WTC11 (cell line): Measurements from ENCODE around the gene EP300. TPM values are rescaled to one million over a fixed set of nuclear protein-coding genes. Genes with fewer than 3 reads are reported as not detected.

Source experiments
- ATAC-seq: fragments of 200-7000 bp; cut with Tn5 transposase; 2 replicates; pipeline ENCODE4 v1.10.0; 2021; ENCODE audit warnings: mild to moderate bottlenecking, moderate library complexity
- CTCF ChIA-PET: fragments of 300-600 bp; sonication (Branson Sonifier 250); formaldehyde crosslinking; loops from one replicate; lab custom pipeline; 2021; ENCODE audit warnings: antibody characterized with exemption; lab: Charles Lee
- POLR2A ChIA-PET: fragments of 350-600 bp; sonication (Branson Sonifier 250); formaldehyde crosslinking; loops from one replicate; lab custom pipeline; 2021; ENCODE audit warnings: antibody characterized with exemption; lab: Charles Lee
- DNase-seq: peaks from one replicate; pipeline ENCODE4 v3.0.0; 2021; ENCODE audit warnings: low spot score
- H3K27ac Mint-ChIP-seq: 2 replicates; pipeline ENCODE4 v1.8.0; 2021; ENCODE audit warnings: mixed read lengths
- H3K27me3 Mint-ChIP-seq: 2 replicates; pipeline ENCODE4 v1.8.0; 2021; ENCODE audit warnings: low read depth, mild to moderate bottlenecking, moderate library complexity, mixed read lengths
- H3K36me3 Mint-ChIP-seq: 2 replicates; pipeline ENCODE4 v1.8.0; 2021; ENCODE audit warnings: mixed read lengths
- H3K4me1 Mint-ChIP-seq: 2 replicates; pipeline ENCODE4 v1.8.0; 2022; ENCODE audit warnings: mixed read lengths
- H3K4me3 Mint-ChIP-seq: 2 replicates; pipeline ENCODE4 v1.8.0; 2021; ENCODE audit warnings: mild to moderate bottlenecking, moderate library complexity, mixed read lengths
- H3K9me3 Mint-ChIP-seq: 2 replicates; pipeline ENCODE4 v1.8.0; 2021; ENCODE audit warnings: mixed read lengths
- ESRRA ChIP-seq: sonication (generic); formaldehyde crosslinking; IDR thresholded peaks from 2 replicates; pipeline ENCODE4 v1.8.1; 2022; ENCODE audit warnings: mild to moderate bottlenecking, missing genetic modification reagents, borderline replicate concordance
- ETV6 ChIP-seq: sonication (generic); formaldehyde crosslinking; IDR thresholded peaks from 2 replicates; pipeline ENCODE4 v1.8.1; 2022; ENCODE audit warnings: mild to moderate bottlenecking, missing genetic modification reagents
- FOXK1 ChIP-seq: sonication (generic); formaldehyde crosslinking; IDR thresholded peaks from 2 replicates; pipeline ENCODE4 v1.8.0; 2022; ENCODE audit warnings: mild to moderate bottlenecking, moderate library complexity, missing genetic modification reagents
- GABPB1 ChIP-seq: sonication (generic); formaldehyde crosslinking; IDR thresholded peaks from 2 replicates; pipeline ENCODE4 v1.8.1; 2023; ENCODE audit warnings: mild to moderate bottlenecking, missing genetic modification reagents
- HMGA2 ChIP-seq: fragments of 250-450 bp; sonication (Bioruptor Pico); IDR thresholded peaks from 2 replicates; pipeline ENCODE4 v1.4.0; 2021; ENCODE audit warnings: mild to moderate bottlenecking, moderate library complexity
- KAT7 ChIP-seq: sonication (generic); formaldehyde crosslinking; IDR thresholded peaks from 2 replicates; pipeline ENCODE4 v1.8.1; 2023; ENCODE audit warnings: missing genetic modification reagents, mild to moderate bottlenecking, borderline replicate concordance
- MXD4 ChIP-seq: fragments of 250-450 bp; sonication (Bioruptor Pico); IDR thresholded peaks from 2 replicates; pipeline ENCODE4 v1.8.0; 2021; ENCODE audit warnings: mild to moderate bottlenecking, moderate library complexity, borderline replicate concordance
- NFATC4 ChIP-seq: fragments of 250-450 bp; sonication (Bioruptor Pico); IDR thresholded peaks from 2 replicates; pipeline ENCODE4 v1.9.0; 2021; ENCODE audit warnings: mild to moderate bottlenecking
- NFE2L1 ChIP-seq: sonication (generic); formaldehyde crosslinking; IDR thresholded peaks from 2 replicates; pipeline ENCODE4 v1.8.1; 2023; ENCODE audit warnings: missing genetic modification reagents
- NR1H2 ChIP-seq: sonication (generic); formaldehyde crosslinking; IDR thresholded peaks from 2 replicates; pipeline ENCODE4 v1.9.0; 2021; ENCODE audit warnings: mild to moderate bottlenecking, moderate library complexity, missing genetic modification reagents
- PRRX2 ChIP-seq: fragments of 250-450 bp; sonication (Bioruptor Pico); IDR thresholded peaks from 2 replicates; pipeline ENCODE4 v1.8.0; 2021; ENCODE audit warnings: mild to moderate bottlenecking
- RELA ChIP-seq: sonication (generic); formaldehyde crosslinking; IDR thresholded peaks from 2 replicates; pipeline ENCODE4 v1.8.1; 2022; ENCODE audit warnings: missing genetic modification reagents, mild to moderate bottlenecking, borderline replicate concordance
- RORB ChIP-seq: fragments of 250-450 bp; sonication (Bioruptor Pico); IDR thresholded peaks from 2 replicates; pipeline ENCODE4 v1.9.0; 2021; ENCODE audit warnings: mild to moderate bottlenecking
- TEAD4 ChIP-seq: sonication (generic); formaldehyde crosslinking; IDR thresholded peaks from 2 replicates; pipeline ENCODE4 v1.8.0; 2022; ENCODE audit warnings: mild to moderate bottlenecking, missing genetic modification reagents
- ZBTB21 ChIP-seq: sonication (generic); formaldehyde crosslinking; IDR thresholded peaks from 2 replicates; pipeline ENCODE4 v1.8.1; 2023; ENCODE audit warnings: mild to moderate bottlenecking, missing genetic modification reagents, borderline replicate concordance
- ZNF416 ChIP-seq: fragments of 250-450 bp; sonication (Bioruptor Pico); IDR thresholded peaks from 2 replicates; pipeline ENCODE4 v1.9.0; 2021; ENCODE audit warnings: mild to moderate bottlenecking, inconsistent platforms
- total RNA-seq: library from RNA; stranded (reverse); gene quantifications from 3 replicates; pipeline ENCODE4 v1.2.3, GENCODE V29; 2021
- TF ChIP-seq, protein P1 (sequence below): sonication (generic); formaldehyde crosslinking; IDR thresholded peaks from 2 replicates; pipeline ENCODE4 v1.8.1; 2023; ENCODE audit warnings: mild to moderate bottlenecking, missing genetic modification reagents
- TF ChIP-seq, protein P2 (sequence below): sonication (generic); formaldehyde crosslinking; IDR thresholded peaks from 2 replicates; pipeline ENCODE4 v1.8.0; 2023; ENCODE audit warnings: missing genetic modification reagents
- TF ChIP-seq, protein P3 (sequence below): fragments of 250-450 bp; sonication (Bioruptor Pico); conservative IDR thresholded peaks from 2 replicates; pipeline ENCODE4 v1.9.0; 2021; ENCODE audit warnings: mild to moderate bottlenecking
- TF ChIP-seq, protein P4 (sequence below): fragments of 250-450 bp; sonication (Bioruptor Pico); IDR thresholded peaks from 2 replicates; pipeline ENCODE4 v1.9.0; 2021; ENCODE audit warnings: moderate library complexity, mild to moderate bottlenecking, inconsistent platforms, borderline replicate concordance
- TF ChIP-seq, protein P5 (sequence below): sonication (generic); formaldehyde crosslinking; IDR thresholded peaks from 2 replicates; pipeline ENCODE4 v1.8.1; 2023; ENCODE audit warnings: mild to moderate bottlenecking, missing genetic modification reagents
- TF ChIP-seq, protein P6 (sequence below): fragments of 250-450 bp; sonication (Bioruptor Pico); IDR thresholded peaks from 2 replicates; pipeline ENCODE4 v1.9.0; 2021; ENCODE audit warnings: mild to moderate bottlenecking
- TF ChIP-seq, protein P7 (sequence below): fragments of 250-450 bp; sonication (Bioruptor Pico); IDR thresholded peaks from 2 replicates; pipeline ENCODE4 v1.9.0; 2021; ENCODE audit warnings: mild to moderate bottlenecking
- TF ChIP-seq, protein P8 (sequence below): sonication (generic); formaldehyde crosslinking; conservative IDR thresholded peaks from 2 replicates; pipeline ENCODE4 v1.8.1; 2022; ENCODE audit warnings: mild to moderate bottlenecking, missing genetic modification reagents
- TF ChIP-seq, protein P9 (sequence below): sonication (generic); formaldehyde crosslinking; IDR thresholded peaks from 2 replicates; pipeline ENCODE4 v1.8.1; 2023; ENCODE audit warnings: mild to moderate bottlenecking, missing genetic modification reagents, moderate library complexity

Gene EP300
- total RNA-seq, 1 experiment from 2014 or later: 97.1 TPM

DNA sequence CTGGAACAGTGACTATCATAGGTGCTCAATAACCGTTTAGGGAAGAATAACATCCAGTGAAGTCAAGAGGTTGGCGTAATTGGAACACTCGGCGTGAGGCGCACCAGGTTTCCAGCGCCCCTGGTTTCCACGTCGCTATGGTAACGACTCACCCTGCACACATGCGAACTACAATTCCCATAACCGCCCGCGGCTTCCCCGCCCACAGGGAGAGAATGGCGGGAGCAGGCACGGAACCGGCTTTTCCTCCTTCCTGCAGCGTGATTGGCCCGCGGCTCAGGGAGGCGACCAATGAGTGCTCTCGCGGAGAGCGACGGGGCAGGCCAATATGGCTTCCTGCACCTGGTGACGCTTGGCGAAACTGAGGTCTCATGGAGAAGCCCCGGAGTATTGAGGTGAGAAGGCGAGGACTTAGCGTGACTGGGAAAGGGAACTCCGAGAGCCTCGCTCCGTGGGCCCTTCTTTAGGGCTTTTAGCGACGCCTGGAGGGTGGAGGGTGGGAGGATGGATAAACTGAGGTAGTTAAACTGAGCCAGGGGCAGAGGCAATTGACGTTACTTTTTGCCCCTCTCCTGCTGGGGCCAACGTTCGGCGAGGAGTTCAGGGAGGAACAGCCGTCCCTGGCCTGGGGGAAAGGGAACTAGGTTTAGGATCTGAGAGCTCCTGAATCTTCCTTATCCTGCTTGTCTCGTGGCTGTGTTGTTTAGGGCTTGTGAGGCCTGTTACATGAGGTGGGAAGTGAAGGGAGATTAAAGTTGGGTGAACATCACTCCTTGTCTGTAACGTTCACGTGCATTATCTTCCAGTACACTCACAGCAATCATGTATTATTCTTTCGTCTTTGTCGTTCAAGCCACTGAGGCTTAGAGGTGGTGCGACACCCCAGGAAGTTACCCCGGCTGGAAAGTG, 112.9 kb downstream of the EP300 start, which contains the start of gene L3MBTL2 (continued):
- TF ChIP-seq, protein P1, sequence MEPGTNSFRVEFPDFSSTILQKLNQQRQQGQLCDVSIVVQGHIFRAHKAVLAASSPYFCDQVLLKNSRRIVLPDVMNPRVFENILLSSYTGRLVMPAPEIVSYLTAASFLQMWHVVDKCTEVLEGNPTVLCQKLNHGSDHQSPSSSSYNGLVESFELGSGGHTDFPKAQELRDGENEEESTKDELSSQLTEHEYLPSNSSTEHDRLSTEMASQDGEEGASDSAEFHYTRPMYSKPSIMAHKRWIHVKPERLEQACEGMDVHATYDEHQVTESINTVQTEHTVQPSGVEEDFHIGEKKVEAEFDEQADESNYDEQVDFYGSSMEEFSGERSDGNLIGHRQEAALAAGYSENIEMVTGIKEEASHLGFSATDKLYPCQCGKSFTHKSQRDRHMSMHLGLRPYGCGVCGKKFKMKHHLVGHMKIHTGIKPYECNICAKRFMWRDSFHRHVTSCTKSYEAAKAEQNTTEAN (CRISPR knock-in tag): no peak
- TF ChIP-seq NFATC4 (CRISPR knock-in tag) (no peak), NFE2L1 (CRISPR knock-in tag) (no peak), PRRX2 (no peak), TEAD4 (CRISPR knock-in tag) (no peak), ZNF416 (CRISPR knock-in tag) (no peak), KAT7 (no peak), MXD4 (CRISPR knock-in tag) (no peak), ZBTB21 (no peak), RORB (CRISPR knock-in tag) (no peak), ETV6 (CRISPR knock-in tag) (0 out of 2 replicates have a peak, but pooled peaks have one; percentile 46), GABPB1 (CRISPR knock-in tag) (no peak)
- TF ChIP-seq, protein P2, sequence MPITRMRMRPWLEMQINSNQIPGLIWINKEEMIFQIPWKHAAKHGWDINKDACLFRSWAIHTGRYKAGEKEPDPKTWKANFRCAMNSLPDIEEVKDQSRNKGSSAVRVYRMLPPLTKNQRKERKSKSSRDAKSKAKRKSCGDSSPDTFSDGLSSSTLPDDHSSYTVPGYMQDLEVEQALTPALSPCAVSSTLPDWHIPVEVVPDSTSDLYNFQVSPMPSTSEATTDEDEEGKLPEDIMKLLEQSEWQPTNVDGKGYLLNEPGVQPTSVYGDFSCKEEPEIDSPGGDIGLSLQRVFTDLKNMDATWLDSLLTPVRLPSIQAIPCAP (CRISPR knock-in tag): no peak
- TF ChIP-seq, protein P3, sequence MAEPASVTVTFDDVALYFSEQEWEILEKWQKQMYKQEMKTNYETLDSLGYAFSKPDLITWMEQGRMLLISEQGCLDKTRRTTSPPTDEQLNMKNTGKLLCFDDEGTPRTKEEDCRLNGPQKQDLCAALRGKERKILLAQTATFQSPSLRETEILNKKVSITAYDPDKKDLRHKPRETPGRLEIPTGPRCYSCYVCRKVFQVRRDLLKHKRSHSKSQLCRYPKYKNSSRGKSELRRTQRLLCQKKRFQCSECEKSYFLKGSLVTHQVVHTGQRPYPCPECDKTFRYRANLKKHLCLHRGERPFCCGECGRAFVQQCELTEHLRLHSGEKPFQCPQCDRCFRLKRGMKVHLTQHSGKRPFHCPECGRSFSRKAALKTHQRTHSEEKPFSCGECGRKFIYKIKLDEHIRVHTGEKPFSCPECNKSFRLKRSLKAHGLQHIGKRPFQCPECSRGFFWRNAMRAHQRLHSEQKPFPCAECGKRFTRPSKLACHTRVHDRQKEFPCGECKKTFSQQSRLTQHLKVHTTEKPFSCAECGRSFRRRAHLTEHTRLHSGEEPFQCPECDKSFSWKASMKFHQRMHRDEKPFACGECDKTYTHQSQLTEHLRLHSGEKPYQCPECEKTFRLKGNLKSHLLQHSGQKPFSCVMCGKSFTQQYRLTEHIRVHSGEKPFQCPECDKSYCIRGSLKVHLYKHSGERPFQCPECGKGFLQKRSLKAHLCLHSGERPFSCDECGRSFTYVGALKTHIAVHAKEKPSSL (CRISPR knock-in tag): no peak
- TF ChIP-seq, protein P4, sequence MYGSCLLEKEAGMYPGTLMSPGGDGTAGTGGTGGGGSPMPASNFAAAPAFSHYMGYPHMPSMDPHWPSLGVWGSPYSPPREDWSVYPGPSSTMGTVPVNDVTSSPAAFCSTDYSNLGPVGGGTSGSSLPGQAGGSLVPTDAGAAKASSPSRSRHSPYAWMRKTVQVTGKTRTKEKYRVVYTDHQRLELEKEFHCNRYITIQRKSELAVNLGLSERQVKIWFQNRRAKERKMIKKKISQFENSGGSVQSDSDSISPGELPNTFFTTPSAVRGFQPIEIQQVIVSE (CRISPR knock-in tag): no peak

DNA sequence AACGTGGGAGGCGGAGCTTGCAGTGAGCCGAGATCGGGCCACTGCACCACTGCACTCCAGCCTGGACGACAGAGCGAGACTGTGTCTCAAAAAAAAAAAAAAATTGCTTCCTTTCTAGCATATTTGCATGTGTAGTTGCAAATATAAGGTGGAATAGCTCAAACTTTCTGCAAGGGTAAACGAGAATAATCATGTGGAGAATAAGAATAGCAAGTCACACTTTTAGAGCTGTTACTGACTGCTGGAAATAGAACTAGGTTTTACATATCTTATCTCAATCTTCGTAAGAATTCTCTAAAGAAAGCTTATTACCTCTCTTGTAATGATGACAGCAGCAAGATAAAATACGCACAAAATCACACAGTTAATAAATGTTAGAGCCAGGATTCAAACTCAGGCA, 114.3 kb downstream of the EP300 start:
- ATAC-seq: no peak
- H3K27ac Mint-ChIP-seq: no peak overlapping the region
- H3K4me3 Mint-ChIP-seq: peak overlapping the region; percentile 41
- H3K4me1 Mint-ChIP-seq: peaks cover 14% of the 10 kb centered on the region
- POLR2A ChIA-PET: no interaction called here
- no peak for DNase-seq
- CTCF ChIA-PET: interaction anchor here (1.7 kb wide), 1 partner anchor 31 kb away, joined by 10 read pairs; no protein-coding TSS in a partner anchor
- peaks cover 11% of the 10 kb centered on the region; the same call in 1 of the 2 replicates for H3K36me3 Mint-ChIP-seq
- H3K27me3 Mint-ChIP-seq: peaks cover 13% of the 10 kb centered on the region
- no peaks in the 10 kb centered on the region for H3K9me3 Mint-ChIP-seq
- TF ChIP-seq NR1H2 (CRISPR knock-in tag) (no peak), RELA (CRISPR knock-in tag) (no peak), FOXK1 (CRISPR knock-in tag) (no peak), MXD4 (CRISPR knock-in tag) (no peak), ZBTB21 (no peak), HMGA2 (CRISPR knock-in tag) (no peak), NFATC4 (CRISPR knock-in tag) (no peak), ESRRA (CRISPR knock-in tag) (no peak)
- TF ChIP-seq, protein P5, sequence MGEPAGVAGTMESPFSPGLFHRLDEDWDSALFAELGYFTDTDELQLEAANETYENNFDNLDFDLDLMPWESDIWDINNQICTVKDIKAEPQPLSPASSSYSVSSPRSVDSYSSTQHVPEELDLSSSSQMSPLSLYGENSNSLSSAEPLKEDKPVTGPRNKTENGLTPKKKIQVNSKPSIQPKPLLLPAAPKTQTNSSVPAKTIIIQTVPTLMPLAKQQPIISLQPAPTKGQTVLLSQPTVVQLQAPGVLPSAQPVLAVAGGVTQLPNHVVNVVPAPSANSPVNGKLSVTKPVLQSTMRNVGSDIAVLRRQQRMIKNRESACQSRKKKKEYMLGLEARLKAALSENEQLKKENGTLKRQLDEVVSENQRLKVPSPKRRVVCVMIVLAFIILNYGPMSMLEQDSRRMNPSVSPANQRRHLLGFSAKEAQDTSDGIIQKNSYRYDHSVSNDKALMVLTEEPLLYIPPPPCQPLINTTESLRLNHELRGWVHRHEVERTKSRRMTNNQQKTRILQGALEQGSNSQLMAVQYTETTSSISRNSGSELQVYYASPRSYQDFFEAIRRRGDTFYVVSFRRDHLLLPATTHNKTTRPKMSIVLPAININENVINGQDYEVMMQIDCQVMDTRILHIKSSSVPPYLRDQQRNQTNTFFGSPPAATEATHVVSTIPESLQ (CRISPR knock-in tag): no peak
- TF ChIP-seq, protein P6, sequence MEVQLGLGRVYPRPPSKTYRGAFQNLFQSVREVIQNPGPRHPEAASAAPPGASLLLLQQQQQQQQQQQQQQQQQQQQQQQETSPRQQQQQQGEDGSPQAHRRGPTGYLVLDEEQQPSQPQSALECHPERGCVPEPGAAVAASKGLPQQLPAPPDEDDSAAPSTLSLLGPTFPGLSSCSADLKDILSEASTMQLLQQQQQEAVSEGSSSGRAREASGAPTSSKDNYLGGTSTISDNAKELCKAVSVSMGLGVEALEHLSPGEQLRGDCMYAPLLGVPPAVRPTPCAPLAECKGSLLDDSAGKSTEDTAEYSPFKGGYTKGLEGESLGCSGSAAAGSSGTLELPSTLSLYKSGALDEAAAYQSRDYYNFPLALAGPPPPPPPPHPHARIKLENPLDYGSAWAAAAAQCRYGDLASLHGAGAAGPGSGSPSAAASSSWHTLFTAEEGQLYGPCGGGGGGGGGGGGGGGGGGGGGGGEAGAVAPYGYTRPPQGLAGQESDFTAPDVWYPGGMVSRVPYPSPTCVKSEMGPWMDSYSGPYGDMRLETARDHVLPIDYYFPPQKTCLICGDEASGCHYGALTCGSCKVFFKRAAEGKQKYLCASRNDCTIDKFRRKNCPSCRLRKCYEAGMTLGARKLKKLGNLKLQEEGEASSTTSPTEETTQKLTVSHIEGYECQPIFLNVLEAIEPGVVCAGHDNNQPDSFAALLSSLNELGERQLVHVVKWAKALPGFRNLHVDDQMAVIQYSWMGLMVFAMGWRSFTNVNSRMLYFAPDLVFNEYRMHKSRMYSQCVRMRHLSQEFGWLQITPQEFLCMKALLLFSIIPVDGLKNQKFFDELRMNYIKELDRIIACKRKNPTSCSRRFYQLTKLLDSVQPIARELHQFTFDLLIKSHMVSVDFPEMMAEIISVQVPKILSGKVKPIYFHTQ: no peak
- TF ChIP-seq, protein P7, sequence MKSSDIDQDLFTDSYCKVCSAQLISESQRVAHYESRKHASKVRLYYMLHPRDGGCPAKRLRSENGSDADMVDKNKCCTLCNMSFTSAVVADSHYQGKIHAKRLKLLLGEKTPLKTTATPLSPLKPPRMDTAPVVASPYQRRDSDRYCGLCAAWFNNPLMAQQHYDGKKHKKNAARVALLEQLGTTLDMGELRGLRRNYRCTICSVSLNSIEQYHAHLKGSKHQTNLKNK (CRISPR knock-in tag): no peak
- TF ChIP-seq, protein P8, sequence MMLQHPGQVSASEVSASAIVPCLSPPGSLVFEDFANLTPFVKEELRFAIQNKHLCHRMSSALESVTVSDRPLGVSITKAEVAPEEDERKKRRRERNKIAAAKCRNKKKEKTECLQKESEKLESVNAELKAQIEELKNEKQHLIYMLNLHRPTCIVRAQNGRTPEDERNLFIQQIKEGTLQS (CRISPR knock-in tag): no peak
- TF ChIP-seq, protein P9, sequence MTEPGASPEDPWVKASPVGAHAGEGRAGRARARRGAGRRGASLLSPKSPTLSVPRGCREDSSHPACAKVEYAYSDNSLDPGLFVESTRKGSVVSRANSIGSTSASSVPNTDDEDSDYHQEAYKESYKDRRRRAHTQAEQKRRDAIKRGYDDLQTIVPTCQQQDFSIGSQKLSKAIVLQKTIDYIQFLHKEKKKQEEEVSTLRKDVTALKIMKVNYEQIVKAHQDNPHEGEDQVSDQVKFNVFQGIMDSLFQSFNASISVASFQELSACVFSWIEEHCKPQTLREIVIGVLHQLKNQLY (CRISPR knock-in tag): no peak
